EL (cell line): Measurements from ENCODE around the gene IZUMO1.
"Not testable (repeated sequence)": the region's sequence is repeated elsewhere in the genome, so short reads cannot be mapped to it uniquely, and the experiment has no call there.

Experiments used
- DNase-seq: peaks from one replicate; pipeline ENCODE4 v3.0.0-alpha.2; 2016

The IZUMO1 gene

GRCh38 chr19:48746738-48747575 lies at the start of gene IZUMO1:
Gene IZUMO1, minus strand, starts transcription at chr19:48746909. Its CDS starts 1,050 bp downstream, at chr19:48745859.
- DNase-seq = peak; percentile 96

GRCh38 chr19:48795685-48796070 lies 49.0 kb upstream of the IZUMO1 start:
- no peak for DNase-seq

GRCh38 chr19:48795055-48795684 lies 48.5 kb upstream of the IZUMO1 start:
- peak; percentile 93 for DNase-seq

GRCh38 chr19:48794291-48794690 lies 47.6 kb upstream of the IZUMO1 start:
- no peak for DNase-seq

GRCh38 chr19:48793271-48793670 lies 46.6 kb upstream of the IZUMO1 start:
- no peak for DNase-seq

- DNase-seq = not testable (repeated sequence)
These were observed 40.6 kb upstream of the IZUMO1 start for GRCh38 chr19:48787331-48787730.

- DNase-seq = not testable (repeated sequence)
These were observed 39.7 kb upstream of the IZUMO1 start for GRCh38 chr19:48786422-48786821.

- DNase-seq = no peak
These were observed 37.8 kb upstream of the IZUMO1 start for GRCh38 chr19:48784527-48784926.

- DNase-seq = peak; percentile 64
These were observed 34.1 kb upstream of the IZUMO1 start for GRCh38 chr19:48780631-48781391.

GRCh38 chr19:48779636-48780035 lies 32.9 kb upstream of the IZUMO1 start:
- no peak for DNase-seq

GRCh38 chr19:48777720-48778119 lies 31.0 kb upstream of the IZUMO1 start:
- DNase-seq = no peak

- no peak for DNase-seq
These were observed 30.4 kb upstream of the IZUMO1 start for GRCh38 chr19:48777139-48777538.

- no peak for DNase-seq
These were observed 25.8 kb upstream of the IZUMO1 start for GRCh38 chr19:48772503-48772953.

GRCh38 chr19:48770734-48771472 lies 24.2 kb upstream of the IZUMO1 start:
- DNase-seq = no peak

- peak; percentile 84 for DNase-seq
These were observed 23.6 kb upstream of the IZUMO1 start for GRCh38 chr19:48770266-48770665.

- DNase-seq = no peak
These were observed 22.4 kb upstream of the IZUMO1 start for GRCh38 chr19:48768994-48769713.

GRCh38 chr19:48768171-48768753 lies 21.6 kb upstream of the IZUMO1 start:
- DNase-seq = not testable (repeated sequence)

- not testable (repeated sequence) for DNase-seq
These were observed 19.1 kb upstream of the IZUMO1 start for GRCh38 chr19:48765816-48766215.

GRCh38 chr19:48760504-48761205 lies 13.9 kb upstream of the IZUMO1 start:
- no peak for DNase-seq

- DNase-seq = no peak
These were observed 11.0 kb upstream of the IZUMO1 start for GRCh38 chr19:48757741-48758144.
